Effector CD4-positive, alpha-beta T cell (primary cell): ENCODE results near the gene CATSPERD.

Experiments
- DNase-seq: peaks from one replicate; pipeline ENCODE4 v3.0.0-alpha.2; 2020
- total RNA-seq: gene quantifications from one replicate; lab custom pipeline; 2026; lab: John Stamatoyannopoulos, UW

The CATSPERD gene, protein sequence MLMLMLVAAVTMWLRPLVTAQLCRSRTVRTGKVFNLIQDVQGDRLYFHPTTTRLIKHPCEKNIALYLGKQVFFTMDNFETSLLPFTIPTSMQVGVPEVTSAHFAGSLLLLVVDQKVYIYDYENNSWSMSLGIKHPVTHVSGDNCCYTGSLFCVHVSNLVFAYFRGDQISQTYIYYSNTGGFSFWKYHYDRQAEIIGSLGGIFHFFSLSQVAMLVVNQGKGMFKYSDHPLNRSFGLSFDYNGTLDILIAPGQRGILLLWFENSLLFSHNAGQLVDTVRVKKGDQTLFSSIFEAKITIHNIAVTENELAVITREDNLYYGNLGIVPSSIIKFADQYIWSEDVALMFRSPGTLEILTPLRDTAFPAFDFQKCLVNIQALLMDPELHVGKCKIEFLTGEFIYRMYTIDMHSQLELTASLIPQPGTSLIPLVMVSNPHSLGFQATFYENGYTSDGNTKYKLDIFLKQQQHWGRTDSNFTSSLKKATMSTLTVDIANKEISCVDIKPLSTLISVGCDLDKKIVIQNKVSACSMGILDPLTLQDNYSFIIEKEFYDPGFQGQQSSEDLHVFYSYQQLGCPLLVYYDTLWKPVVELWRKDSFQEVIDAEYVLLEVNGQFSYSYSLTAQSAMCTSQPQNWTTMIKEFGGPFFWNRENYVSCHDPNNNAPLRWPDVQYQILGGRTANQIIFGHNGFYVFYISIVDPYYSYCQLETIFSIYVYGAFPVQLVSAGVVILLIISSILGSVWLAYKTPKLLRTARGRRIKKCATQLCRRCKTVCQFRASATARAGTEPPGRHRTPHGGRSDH
- 0.75 reads per million for total RNA-seq

DNA sequence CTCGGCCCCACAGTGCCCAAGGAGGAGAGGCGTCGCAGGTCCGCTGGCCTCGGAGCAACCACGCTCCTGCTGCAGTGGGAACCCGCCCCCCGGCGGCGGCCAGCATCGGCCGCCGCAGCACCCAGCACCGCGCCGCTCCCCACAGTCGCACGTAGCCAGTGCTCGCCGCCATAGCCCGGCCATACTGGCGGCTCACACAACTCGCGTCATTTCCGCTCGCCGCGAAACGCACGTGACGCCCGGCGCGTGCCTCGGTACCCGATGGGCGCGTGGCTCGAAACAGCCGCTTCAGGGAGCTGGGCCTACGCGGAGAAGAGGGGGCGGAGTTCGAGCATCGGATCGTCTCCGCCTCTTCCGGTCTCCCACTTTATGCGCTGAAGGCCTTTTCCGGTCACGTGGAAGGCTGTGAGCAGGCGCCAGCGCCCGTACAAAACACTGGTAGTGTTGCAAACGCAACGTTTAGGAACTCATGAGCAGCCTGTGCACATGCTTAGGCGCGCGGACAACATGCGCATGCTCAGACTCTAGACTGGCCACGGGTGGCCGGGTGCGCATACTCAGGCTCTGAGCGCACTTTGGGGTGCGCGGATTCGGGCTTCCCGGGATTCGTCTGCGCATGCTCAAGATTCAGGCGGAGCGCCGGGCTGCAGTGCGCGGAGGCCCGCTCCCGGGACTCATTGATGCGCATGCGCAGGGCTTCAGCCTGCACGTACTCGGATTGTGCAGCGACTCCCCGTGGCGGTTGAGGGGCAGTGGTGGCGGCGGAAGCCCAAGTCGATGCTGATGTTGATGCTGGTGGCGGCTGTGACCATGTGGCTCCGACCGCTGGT lies at the start of gene CATSPERD, which contains the start of gene LONP1:
Gene CATSPERD, plus strand, starts transcription at position 677 of the 830 bp plus-strand sequence. Its CDS starts 101 bp downstream, at position 778.
Gene LONP1, minus strand, starts transcription at position 186 of the 830 bp plus-strand sequence. Its CDS starts 14 bp downstream, at position 172.
- peak; percentile 97 for DNase-seq

DNA sequence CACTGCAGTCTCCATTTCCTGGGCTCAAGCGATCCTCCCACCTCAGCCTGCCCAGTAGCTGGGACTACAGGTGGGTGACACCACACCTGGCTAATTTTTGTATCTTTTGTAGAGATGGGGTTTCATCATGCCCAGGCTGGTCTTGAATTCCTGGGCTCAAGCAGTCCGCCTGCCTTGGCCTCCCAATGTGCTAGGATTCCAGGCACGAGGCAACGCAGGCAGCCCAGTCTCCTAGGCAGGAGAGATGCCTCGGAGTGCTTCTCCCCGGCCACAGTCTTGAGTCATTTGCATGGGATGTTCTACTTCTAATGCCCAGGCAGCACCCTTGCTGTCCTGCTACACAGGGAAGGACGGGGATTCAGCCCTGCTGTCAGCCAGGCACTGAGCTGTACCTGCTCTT lies 48.8 kb upstream of the CATSPERD start:
- DNase-seq: no peak

DNA sequence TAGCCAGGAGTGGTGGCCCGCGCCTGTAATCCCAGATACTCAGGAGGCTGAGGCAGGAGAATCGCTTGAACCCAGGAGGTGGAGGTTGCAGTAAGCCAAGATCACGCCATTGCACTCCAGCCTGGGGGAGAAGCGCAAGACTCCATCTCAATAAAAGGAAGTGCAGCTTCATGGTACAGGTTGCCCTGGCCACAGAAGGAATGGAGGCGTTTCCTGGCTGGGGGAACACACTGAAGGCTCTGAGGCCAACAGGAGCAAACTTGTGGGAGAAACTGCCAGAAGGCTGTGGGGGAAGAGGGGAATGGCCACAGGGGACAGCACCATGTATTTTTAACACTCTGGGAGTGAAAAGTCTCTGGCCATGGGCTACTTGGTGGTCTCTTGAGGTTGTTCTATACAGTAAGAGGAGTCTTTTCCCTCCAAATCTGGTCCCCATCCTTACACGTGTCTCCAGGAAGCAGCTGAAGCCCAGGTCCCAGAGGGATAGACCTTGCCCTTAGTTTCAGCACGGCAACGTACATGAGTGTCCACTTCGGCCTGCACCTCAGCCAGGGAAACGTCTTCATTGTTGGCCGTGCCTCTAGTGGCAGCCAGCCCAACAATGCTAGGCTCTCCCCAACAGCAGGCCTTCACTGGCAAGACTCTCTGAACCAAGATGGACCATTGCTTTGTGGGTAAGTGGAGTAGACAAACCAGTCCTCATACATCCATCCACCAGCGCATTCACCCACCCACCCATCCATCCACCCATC lies 47.6 kb upstream of the CATSPERD start:
- DNase-seq: no peak

DNA sequence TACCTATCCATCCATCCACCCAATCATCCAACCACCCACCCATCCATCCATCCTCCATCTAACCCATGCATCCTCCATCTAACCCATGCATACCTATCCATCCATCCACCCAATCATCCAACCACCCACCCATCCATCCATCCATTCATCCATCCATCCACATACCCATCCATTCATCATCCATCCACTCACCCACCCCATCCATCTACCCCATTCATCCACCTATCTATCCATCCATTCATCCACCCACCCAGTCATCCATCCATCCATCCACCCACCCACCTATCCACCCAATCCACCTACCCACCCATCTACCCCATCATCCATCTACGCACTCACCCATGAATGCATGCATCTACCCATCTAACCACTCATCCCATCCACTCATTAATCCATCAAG lies 46.7 kb upstream of the CATSPERD start:
- DNase-seq: no peak

DNA sequence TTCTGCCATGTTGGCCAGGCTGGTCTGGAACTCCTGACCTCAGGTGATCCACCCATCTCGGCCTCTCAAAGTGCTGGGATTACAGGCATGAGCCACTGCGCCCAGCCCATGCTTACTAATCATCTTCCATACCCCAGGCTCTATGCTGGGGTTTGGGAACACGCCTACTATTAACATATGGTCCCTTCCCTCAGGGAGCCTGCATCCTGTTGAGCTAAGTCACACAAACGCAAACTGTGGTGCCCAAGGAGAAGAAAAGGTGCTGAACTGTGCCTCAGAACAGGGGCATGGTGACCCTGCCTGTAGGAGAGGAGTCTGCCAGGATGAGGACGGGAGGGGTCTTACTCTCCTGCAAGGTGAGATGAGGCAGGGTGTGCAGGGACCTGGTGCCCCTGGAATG lies 45.7 kb upstream of the CATSPERD start:
- no peak for DNase-seq

DNA sequence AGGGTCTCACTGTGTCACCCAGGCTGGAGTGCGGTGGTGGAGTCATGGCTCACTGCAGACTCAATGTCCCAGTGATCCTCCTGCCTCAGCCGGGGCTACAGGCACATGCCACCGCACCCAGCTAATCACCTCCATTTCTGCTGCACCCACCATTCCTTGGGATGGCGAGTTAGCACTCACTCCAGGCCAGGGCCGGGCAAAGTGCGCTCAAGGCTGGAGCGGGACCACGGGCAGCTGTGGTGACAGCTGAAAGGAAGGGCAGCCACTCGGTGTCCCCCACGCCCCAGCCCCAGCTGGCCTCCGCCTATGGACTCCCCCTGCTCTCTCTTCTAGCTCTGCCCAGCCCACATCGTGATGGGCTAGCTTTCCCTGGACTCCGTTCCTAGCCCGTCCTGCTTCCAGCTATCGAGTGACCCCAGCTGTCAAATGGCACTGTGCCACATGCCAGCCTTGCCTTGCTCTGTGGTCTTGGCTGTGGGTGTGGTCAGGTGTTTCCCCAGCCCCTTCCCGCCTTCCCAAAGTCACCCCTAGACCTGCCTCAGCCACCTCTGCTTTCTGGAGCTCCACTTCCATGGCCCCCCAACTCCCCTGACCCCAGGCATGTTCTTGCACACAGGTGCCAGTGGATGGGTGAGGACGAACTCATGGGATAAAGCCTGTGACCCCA lies 44.2 kb upstream of the CATSPERD start:
- DNase-seq: no peak

DNA sequence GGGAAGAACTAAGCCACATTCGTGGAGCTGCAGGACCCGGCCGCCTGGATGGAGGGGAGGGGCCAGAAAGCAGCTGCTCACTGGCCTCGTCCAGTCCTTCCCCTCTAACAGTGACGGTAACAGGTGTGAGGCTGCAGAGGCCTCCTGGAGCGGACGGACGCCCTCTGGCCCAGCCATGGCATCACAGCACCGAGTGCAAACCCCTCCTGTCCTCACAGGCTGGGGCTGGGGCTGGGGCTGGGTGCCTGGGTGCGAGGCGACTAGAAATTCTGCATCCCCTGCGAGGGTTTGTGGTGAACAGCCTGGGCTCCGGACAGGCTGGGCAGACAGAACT lies 43.7 kb upstream of the CATSPERD start:
- no peak for DNase-seq

DNA sequence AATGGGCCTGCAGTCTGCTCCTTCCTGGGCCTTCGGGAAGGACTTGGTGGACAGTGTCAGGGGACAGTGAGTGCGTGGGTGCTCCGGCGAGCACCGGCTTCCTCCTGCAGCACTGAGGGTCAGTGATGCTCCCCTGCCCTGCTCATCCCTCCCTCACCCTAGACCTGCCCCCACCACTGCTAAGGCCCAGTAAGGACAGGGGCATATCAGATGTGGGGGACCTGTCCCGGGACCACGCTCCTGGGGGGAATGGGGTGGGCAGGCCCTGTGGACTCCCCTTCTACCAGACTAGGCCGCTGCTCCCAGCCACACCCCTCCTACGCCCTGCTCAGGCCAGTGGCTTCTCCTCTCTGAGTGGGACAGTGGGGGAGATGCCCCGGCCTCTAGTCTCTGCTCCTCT lies 43.3 kb upstream of the CATSPERD start:
- DNase-seq: no peak

DNA sequence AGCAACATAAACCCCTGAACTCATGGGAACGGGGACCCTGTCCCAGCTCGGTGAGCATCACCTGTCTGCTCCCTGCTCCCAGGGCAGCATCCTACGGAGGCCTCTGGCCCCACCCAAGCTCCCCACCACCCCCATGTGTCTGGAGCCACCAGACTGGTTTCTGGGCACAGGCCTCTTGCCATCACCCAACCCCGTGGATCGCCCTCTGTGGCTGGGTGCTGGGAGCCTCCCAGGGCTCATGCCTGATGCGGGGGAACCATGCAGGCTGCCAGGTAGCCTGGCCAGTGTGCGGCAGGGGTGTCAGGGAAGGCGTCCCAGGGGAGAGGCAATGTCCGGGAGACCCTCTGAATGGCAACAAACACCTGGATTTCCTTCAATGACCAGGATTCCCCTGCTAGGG lies 42.9 kb upstream of the CATSPERD start:
- DNase-seq: no peak

DNA sequence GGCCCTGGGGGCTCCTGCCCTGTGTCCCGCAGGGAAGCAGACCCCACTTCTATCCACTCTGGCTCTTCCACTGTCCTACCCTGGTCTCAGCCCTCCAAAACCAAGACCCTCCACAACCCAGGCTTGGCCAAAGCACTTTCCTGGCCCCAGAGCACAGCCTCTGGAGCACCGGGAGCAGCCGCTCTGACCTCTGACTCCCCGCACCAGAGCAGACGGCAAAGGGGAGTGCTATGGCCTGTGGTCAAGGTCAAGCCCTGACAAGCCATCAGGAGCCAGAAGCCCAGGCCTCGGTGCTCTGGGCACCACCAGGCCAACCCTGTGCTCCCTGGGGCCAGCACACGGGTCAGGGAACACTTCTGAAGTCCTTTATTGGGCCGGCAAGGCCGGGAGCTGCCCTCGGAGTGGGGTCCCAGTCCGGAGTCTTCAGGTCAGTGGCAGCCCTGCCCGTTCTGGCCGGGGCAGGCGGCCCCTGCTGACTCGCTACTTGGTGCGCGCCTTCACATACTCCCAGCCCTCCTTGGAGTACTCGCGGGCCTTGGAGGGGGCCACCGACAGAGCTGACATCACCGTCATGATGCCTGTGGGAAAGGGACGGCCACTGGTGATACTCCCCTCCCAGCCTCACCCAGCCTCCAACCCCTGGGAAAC lies 42.2 kb upstream of the CATSPERD start:
- DNase-seq: no peak

DNA sequence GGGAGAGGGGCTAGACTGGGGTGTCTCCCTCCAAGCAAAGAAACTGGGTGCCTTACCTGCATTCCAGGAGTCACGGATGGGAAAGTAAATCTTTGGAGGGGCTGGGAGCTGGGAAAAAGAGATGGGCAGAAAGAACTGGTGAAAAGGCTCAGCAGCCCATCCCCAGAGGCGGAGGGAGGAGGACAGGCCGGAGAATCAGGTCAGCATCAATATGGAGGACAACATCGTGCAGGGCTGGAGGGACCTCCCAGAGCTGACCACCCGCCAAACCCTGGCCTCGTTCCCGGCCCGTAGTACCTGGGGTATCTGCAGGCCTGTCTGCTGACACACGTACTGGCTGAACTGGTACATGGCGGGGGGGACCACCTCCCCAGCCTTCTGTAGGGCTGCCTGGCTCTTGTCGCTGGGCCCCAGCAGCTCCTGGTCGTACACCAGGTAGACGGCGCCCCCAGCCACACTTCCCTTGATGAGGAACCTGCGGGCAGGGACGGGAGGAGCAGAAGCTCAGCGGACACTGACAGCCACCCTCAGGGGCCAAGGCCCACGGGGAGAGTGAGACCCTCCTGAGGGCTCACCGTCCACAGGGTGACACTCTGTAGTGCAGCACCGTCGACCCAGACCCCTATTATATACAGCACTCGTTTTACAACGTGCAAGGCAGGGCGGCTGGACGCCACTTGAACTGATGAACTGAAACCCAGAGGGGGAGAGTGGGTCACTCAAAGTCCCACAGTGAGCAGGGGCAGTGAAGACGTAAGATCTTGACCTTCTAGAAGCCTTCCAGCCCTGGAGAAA lies 41.0 kb upstream of the CATSPERD start:
- no peak for DNase-seq

DNA sequence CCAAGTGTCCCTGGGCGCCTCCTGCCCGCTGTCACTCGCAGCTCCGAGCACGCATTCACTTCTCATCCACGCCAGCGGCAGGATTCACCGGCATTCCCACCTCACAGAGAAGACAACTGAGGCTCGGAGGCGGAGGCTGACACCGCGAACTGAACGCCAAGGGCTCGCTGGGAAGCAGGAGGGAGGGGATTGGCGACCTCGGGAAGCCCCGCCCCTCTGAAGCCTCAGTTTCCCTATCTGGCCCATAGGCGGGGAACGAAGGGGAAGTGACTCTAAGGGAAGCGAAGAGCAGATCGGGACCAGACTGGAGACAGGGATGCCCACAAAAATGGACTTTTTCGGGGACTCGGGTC lies 40.4 kb upstream of the CATSPERD start:
- no peak for DNase-seq

DNA sequence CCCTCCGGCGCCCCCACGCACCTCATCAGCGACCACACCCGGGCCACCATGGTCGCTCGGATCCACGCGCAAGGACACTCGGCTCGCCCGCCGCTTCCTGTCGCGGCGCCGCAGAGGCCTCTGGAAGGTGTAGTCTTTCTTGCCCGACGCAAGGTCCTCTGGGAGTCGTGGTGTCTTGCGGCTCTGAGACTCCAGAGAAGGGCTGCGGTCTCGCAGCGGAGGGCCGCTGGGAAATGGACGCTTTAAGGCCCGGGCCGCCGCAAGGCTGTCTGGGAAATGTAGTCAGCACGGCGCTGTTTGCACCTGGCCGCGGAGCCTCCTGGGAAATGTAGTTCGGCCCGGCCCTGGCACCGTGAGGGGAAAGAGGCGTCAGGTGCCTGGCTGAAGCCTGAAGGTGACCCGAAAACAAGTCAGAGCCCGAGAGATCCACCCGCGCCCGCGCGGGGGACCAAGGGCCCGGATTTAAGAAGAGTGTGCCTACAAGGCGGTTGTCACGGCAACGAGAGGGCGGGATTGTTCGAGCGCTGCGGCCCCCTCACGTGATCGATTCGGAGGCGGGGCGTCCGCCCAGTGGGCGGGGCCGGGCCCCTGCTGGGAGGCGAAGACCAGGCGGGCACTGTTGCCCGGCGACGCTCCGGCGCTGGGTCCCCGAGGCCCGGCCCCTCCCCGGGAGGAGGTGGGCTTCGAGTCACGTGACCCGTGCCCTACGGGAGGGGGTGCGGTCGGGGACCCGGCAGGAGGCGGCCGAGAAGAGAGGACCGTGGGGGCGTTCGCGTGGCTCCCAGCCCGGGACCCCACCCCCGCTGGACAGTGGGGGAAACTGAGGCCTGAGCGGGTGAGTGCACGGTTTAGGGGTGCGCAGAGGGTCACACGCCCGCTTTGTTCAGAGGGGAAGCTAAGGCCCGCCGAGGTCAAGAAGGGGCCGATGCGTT lies 39.7 kb upstream of the CATSPERD start, which contains the start of the genes HSD11B1L and MICOS13:
Gene HSD11B1L, plus strand, starts transcription at position 591 of the 932 bp plus-strand sequence. CDS start 3,806 bp downstream, outside the sequence.
Gene MICOS13, minus strand, starts transcription at position 80 of the 932 bp plus-strand sequence. Its CDS starts 30 bp downstream, at position 50.
- peak; percentile 99 for DNase-seq

DNA sequence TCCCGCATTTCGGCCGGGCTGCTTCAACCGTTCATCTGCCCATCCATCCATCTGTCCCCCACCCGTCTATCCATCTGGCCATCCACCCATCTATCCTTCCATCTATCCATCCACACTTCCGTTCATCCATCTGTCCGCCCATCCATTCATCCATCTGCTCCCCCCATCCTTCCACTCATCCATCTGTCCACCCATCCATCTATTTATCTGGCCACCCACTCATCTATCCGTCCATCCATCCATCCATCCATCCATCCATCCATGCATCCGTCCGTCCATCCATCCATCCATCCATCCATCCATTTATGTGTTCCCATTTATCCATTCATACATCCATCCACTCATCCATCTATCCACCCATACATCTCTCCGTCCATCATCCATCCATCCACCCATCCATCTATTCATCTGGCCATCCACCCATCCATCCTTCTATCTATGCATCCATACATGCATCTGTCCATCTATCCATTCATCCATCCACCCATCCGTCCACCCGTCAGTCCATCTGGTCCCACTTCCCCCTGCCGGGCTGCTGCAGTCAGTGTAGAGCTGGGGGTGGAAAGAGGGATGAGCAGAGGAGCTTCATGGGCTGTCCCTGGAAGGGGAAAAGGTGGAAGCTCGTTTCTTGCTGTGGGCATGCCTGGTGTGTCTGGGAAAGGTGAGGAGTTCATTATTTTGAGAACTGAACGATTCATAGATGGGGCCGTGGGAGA lies 38.9 kb upstream of the CATSPERD start:
- DNase-seq: no peak

DNA sequence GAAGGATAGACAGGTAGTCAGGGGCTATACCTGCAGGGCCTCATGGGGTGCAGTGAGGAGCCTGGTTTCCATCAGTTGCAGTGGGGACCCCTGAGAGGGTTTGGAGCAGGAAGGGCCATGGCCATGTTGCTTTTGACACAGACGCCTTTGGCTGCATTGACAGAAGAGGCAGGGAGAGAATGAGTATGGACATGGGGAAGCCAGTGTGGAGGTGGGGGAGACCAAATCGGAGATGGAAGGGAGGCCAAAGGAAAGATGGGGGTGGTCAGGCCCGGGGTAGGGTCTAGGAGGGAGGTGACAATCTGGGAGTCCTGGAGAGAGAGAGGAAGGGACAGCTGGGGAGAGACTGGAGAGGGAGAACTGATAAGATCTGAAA lies 38.3 kb upstream of the CATSPERD start:
- no peak for DNase-seq

DNA sequence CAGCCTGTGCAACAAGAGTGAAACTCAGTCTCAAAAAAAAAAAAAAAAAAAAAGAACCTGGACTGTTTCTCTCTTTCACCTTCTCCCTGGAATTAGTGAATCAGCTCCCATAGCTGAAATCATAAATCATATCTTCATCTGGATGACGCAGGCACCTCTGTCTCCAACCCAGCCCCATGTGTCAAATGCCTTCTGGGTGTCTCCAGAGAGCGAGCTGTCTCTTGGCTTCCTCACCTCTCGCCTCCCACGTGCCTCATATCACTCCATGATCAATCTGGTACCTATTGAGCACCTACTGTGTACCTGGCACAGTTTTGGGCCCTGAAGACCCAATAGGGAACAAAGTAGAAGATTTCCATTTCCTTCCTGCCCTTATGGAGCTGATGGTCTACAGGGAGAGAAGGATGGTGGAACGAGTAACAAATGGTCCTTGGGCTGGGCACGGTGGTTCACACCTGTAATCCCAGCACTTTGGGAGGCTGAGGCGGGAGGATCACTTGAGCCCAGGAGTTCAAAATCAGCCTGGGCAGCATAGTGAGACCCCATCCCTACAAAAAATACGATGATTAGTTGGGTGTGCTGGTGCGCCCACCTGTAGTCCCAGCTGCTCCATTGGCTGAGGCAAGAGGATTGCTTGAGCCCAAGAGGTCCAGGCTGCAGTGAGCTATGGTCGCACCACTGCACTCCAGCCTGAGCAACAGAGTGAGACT lies 37.1 kb upstream of the CATSPERD start:
- DNase-seq: no peak

DNA sequence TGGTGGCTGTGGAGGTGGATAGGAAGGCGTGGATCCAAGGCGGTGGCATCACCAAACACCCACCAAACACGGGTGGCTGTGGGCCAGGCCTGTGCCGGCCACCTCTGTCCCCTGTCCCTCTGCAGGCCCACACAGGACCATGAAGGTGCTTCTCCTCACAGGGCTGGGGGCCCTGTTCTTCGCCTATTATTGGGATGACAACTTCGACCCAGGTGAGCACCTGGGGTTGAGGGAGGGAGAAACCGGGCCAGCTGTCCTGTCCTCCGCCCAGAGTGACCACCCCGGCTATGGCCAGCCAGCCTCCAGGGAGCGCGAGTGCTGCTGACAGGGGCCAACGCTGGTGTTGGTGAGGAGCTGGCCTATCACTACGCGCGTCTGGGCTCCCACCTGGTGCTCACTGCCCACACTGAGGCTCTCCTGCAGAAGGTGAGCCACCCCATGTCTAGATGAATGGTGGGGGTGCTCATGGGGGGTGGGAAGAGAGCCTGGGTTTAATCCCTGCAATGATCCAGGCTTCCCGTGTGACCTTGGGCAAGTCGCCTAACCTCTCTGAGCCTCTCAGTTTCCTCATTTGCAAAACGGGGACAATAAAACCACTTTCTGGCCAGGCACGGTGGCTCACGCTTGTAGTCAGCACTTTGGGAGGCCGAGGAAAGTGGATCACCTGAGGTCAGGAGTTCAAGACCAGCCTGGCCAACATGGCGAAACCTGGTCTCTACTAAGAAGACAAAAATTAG lies 35.6 kb upstream of the CATSPERD start:
- no peak for DNase-seq
